ENCODE results near the gene HTR3B.
"Not testable (repeated sequence)": the region's sequence is repeated elsewhere in the genome, so short reads cannot be mapped to it uniquely, and the experiment has no call there.

Gene HTR3B

GRCh38 chr11:113896156-113896879, 8.3 kb upstream of the HTR3B start:
- ATAC-seq (replicated peaks) (peak; percentile 86 to 93), DNase-seq (peak; percentile 27)
- Mint-ChIP-seq H3K9me3 (peaks cover 0 to 2% of the 10 kb centered on the region in 2 donors), H3K36me3 (no peaks in the 10 kb centered on the region), H3K27ac (no peak overlapping the region), H3K4me3 (no peak overlapping the region), H3K27me3 (peaks cover 0 to 10% of the 10 kb centered on the region in 2 donors), H3K4me1 (peaks cover 17 to 35% of the 10 kb centered on the region in 2 donors)

GRCh38 chr11:113901141-113901540, 3.5 kb upstream of the HTR3B start:
- Mint-ChIP-seq H3K36me3 (no peaks in the 10 kb centered on the region), H3K27me3 (peaks cover 3 to 18% of the 10 kb centered on the region in 2 donors), H3K9me3 (peaks cover 0 to 2% of the 10 kb centered on the region in 2 donors), H3K27ac (no peak overlapping the region), H3K4me1 (peaks cover 13 to 22% of the 10 kb centered on the region in 2 donors), H3K4me3 (no peak overlapping the region)
- ATAC-seq (replicated peaks): no peak
- DNase-seq: no peak

- H3K9me3 Mint-ChIP-seq: no peaks in the 10 kb centered on the region
- no peak for ATAC-seq (replicated peaks)
Observed at GRCh38 chr11:113906038-113906437, 1.4 kb downstream of the HTR3B start.

GRCh38 chr11:113906516-113906915, 1.9 kb downstream of the HTR3B start:
- Mint-ChIP-seq H3K4me3 (no peak overlapping the region), H3K36me3 (no peaks in the 10 kb centered on the region), H3K4me1 (no peaks in the 10 kb centered on the region), H3K27me3 (peaks cover 3 to 8% of the 10 kb centered on the region in 2 donors), H3K27ac (no peak overlapping the region), H3K9me3 (no peaks in the 10 kb centered on the region)
- ATAC-seq (replicated peaks) (no peak), DNase-seq (no peak)

More at GRCh38 chr11:113906038-113906437, 1.4 kb downstream of the HTR3B start:
- DNase-seq: no peak
- no peak overlapping the region for H3K27ac Mint-ChIP-seq
- H3K27me3 Mint-ChIP-seq: peaks cover 3 to 11% of the 10 kb centered on the region in 2 donors
- no peak overlapping the region for H3K4me3 Mint-ChIP-seq
- no peaks in the 10 kb centered on the region for H3K4me1 Mint-ChIP-seq
- no peaks in the 10 kb centered on the region for H3K36me3 Mint-ChIP-seq

GRCh38 chr11:113907152-113907551, 2.6 kb downstream of the HTR3B start:
- peaks cover 3 to 13% of the 10 kb centered on the region in 2 donors for H3K27me3 Mint-ChIP-seq
- DNase-seq (no peak), ATAC-seq (replicated peaks) (no peak)
- H3K9me3 Mint-ChIP-seq: no peaks in the 10 kb centered on the region
- no peaks in the 10 kb centered on the region for H3K4me1 Mint-ChIP-seq
- no peak overlapping the region for H3K4me3 Mint-ChIP-seq
- no peak overlapping the region for H3K27ac Mint-ChIP-seq
- no peaks in the 10 kb centered on the region for H3K36me3 Mint-ChIP-seq

- Mint-ChIP-seq H3K36me3 (no peaks in the 10 kb centered on the region), H3K4me3 (no peak overlapping the region), H3K9me3 (no peaks in the 10 kb centered on the region), H3K4me1 (no peaks in the 10 kb centered on the region), H3K27ac (no peak overlapping the region), H3K27me3 (peaks cover 3 to 10% of the 10 kb centered on the region in 2 donors)
- DNase-seq (no peak), ATAC-seq (replicated peaks) (no peak)
Observed at GRCh38 chr11:113907681-113908080, 3.1 kb downstream of the HTR3B start.

GRCh38 chr11:113908098-113908497, 3.5 kb downstream of the HTR3B start:
- no peak for ATAC-seq (replicated peaks)
- Mint-ChIP-seq H3K27me3 (peaks cover 3 to 9% of the 10 kb centered on the region in 2 donors), H3K36me3 (no peaks in the 10 kb centered on the region), H3K4me1 (no peaks in the 10 kb centered on the region), H3K4me3 (no peak overlapping the region), H3K9me3 (no peaks in the 10 kb centered on the region), H3K27ac (no peak overlapping the region)
- no peak for DNase-seq

GRCh38 chr11:113911491-113911890, 6.9 kb downstream of the HTR3B start:
- not testable (repeated sequence) for H3K4me3 Mint-ChIP-seq; H3K4me1 Mint-ChIP-seq; H3K36me3 Mint-ChIP-seq; H3K27me3 Mint-ChIP-seq; DNase-seq; H3K9me3 Mint-ChIP-seq; ATAC-seq (replicated peaks); H3K27ac Mint-ChIP-seq

- H3K9me3 Mint-ChIP-seq: no peaks in the 10 kb centered on the region
- H3K27me3 Mint-ChIP-seq: peaks cover 3 to 17% of the 10 kb centered on the region in 2 donors
- no peak overlapping the region for H3K4me3 Mint-ChIP-seq
- ATAC-seq (replicated peaks) (no peak), DNase-seq (no peak)
- no peaks in the 10 kb centered on the region for H3K36me3 Mint-ChIP-seq
- H3K4me1 Mint-ChIP-seq: peaks cover 2 to 5% of the 10 kb centered on the region in 2 donors
- no peak overlapping the region for H3K27ac Mint-ChIP-seq
Observed at GRCh38 chr11:113923572-113923971, 19.0 kb downstream of the HTR3B start.

GRCh38 chr11:113926273-113927197, 21.9 kb downstream of the HTR3B start:
- no peak for ATAC-seq (replicated peaks)
- no peak for DNase-seq
- Mint-ChIP-seq H3K9me3 (no peaks in the 10 kb centered on the region), H3K36me3 (no peaks in the 10 kb centered on the region), H3K4me3 (no peak overlapping the region), H3K4me1 (peaks cover 2 to 5% of the 10 kb centered on the region in 2 donors), H3K27me3 (peaks cover 4 to 12% of the 10 kb centered on the region in 2 donors), H3K27ac (no peak overlapping the region)

GRCh38 chr11:113928311-113928710, 23.7 kb downstream of the HTR3B start:
- ATAC-seq (replicated peaks): no peak
- Mint-ChIP-seq H3K9me3 (no peaks in the 10 kb centered on the region), H3K36me3 (no peaks in the 10 kb centered on the region), H3K27me3 (peaks cover 4 to 14% of the 10 kb centered on the region in 2 donors), H3K27ac (no peak overlapping the region), H3K4me3 (no peak overlapping the region), H3K4me1 (peaks cover 2 to 5% of the 10 kb centered on the region in 2 donors)
- DNase-seq: no peak

GRCh38 chr11:113932788-113933187, 28.2 kb downstream of the HTR3B start:
- DNase-seq (no peak), ATAC-seq (replicated peaks) (no peak)
- Mint-ChIP-seq H3K36me3 (no peaks in the 10 kb centered on the region), H3K9me3 (no peaks in the 10 kb centered on the region), H3K27ac (no peak overlapping the region), H3K4me3 (no peak overlapping the region), H3K4me1 (peaks cover 5 to 7% of the 10 kb centered on the region in 2 donors), H3K27me3 (peaks cover 4 to 16% of the 10 kb centered on the region in 2 donors)

- not testable (repeated sequence) for H3K4me1 Mint-ChIP-seq; H3K9me3 Mint-ChIP-seq; H3K27ac Mint-ChIP-seq; H3K4me3 Mint-ChIP-seq; ATAC-seq (replicated peaks); DNase-seq; H3K36me3 Mint-ChIP-seq
- H3K27me3 Mint-ChIP-seq: peaks cover 4 to 22% of the 10 kb centered on the region in 2 donors
Observed at GRCh38 chr11:113934193-113934592, 29.6 kb downstream of the HTR3B start.

- no peak for DNase-seq
- no peak for ATAC-seq (replicated peaks)
- Mint-ChIP-seq H3K9me3 (no peaks in the 10 kb centered on the region), H3K27me3 (peaks cover 4 to 22% of the 10 kb centered on the region in 2 donors), H3K27ac (no peak overlapping the region), H3K4me3 (no peak overlapping the region), H3K4me1 (peaks cover 0 to 7% of the 10 kb centered on the region in 2 donors), H3K36me3 (no peaks in the 10 kb centered on the region)
Observed at GRCh38 chr11:113934761-113935160, 30.2 kb downstream of the HTR3B start.

Data from stimulated activated naive B cell treated with anti-CD40 and anti-IgM and Interleukin-4, amounts not matched to agents 10 μg/mL and 1 μg/mL and 100 μg/mL, for 72 hours (primary cell).